AG10803 (cell line): Measurements from ENCODE around the gene NOTUM.
"Not testable (repeated sequence)": the region's sequence is repeated elsewhere in the genome, so short reads cannot be mapped to it uniquely, and the experiment has no call there.

ENCODE experiments used
- DNase-seq: peaks from one replicate; pipeline ENCODE4 v3.0.0; 2010; ENCODE audit warnings: low read depth
- H3K4me3 ChIP-seq: 2 replicates; pipeline ENCODE4 v1.5.1; 2011; ENCODE audit warnings: mild to moderate bottlenecking, low read length, control low read depth
- CTCF ChIP-seq: conservative IDR thresholded peaks from 2 replicates; pipeline ENCODE4 v1.5.1; 2011; ENCODE audit warnings: mild to moderate bottlenecking, low read length, control low read depth, inconsistent platforms

NOTUM gene

GRCh38 chr17:81954131-81955057 is 6.6 kb downstream of the NOTUM start:
- no peak for TF ChIP-seq CTCF
- no peak for DNase-seq
- H3K4me3 ChIP-seq = no peak overlapping the region

GRCh38 chr17:81953443-81953842 is 7.5 kb downstream of the NOTUM start:
- H3K4me3 ChIP-seq, DNase-seq: not testable (repeated sequence)

GRCh38 chr17:81952792-81953228 is 8.2 kb downstream of the NOTUM start:
- no peak for DNase-seq
- TF ChIP-seq CTCF = no peak
- no peak overlapping the region for H3K4me3 ChIP-seq

GRCh38 chr17:81951785-81952684 is 9.0 kb downstream of the NOTUM start:
- no peak for TF ChIP-seq CTCF
- DNase-seq = no peak
- no peak overlapping the region for H3K4me3 ChIP-seq

- H3K4me3 ChIP-seq = no peak overlapping the region
- no peak for DNase-seq
- TF ChIP-seq CTCF = no peak
Measured at GRCh38 chr17:81950501-81950900, 10.5 kb downstream of the NOTUM start.

- H3K4me3 ChIP-seq = no peak overlapping the region
- no peak for TF ChIP-seq CTCF
- no peak for DNase-seq
Measured at GRCh38 chr17:81948635-81949378, 12.2 kb downstream of the NOTUM start.

- TF ChIP-seq CTCF = no peak
- H3K4me3 ChIP-seq = no peak within 1 kb of the TSS
- DNase-seq = no peak
Measured at GRCh38 chr17:81947189-81947588, 13.8 kb downstream of the NOTUM start, which contains the start of gene MYADML2. MYADML2 (minus strand) TSS chr17:81947233; CDS start chr17:81941741, 5,492 bp downstream.
